Astrocyte of the cerebellum (primary cell): ENCODE measurements around the gene ATG5.
"Not testable (repeated sequence)": the region's sequence is repeated elsewhere in the genome, so short reads cannot be mapped to it uniquely, and the experiment has no call there.

Source experiments
- DNase-seq: peaks from one replicate; pipeline ENCODE4 v3.0.0-alpha.2; 2011; ENCODE audit warnings: low read depth
- H3K4me3 ChIP-seq: 2 replicates; pipeline ENCODE4 v1.5.1; 2011; ENCODE audit warnings: mild to moderate bottlenecking, low read depth, low read length, moderate library complexity
- CTCF ChIP-seq: IDR thresholded peaks from 2 replicates; pipeline ENCODE4 v1.5.1; 2012; ENCODE audit warnings: low read length, low read depth, moderate library complexity, mild to moderate bottlenecking; ENCODE audit errors: missing control alignments
- in situ Hi-C: cut with HindIII; loops from 2 replicates; pipeline ENCODE4 v1.10.0; 2017; ENCODE audit warnings: low sequenced_read_pairs

ATG5 gene

GRCh38 chr6:106281088-106281487 is 44.5 kb downstream of the ATG5 start:
- in situ Hi-C loops, result no loop called here
- DNase-seq, result no peak
- no peak overlapping the region for H3K4me3 ChIP-seq
- no peak for TF ChIP-seq CTCF

DNA sequence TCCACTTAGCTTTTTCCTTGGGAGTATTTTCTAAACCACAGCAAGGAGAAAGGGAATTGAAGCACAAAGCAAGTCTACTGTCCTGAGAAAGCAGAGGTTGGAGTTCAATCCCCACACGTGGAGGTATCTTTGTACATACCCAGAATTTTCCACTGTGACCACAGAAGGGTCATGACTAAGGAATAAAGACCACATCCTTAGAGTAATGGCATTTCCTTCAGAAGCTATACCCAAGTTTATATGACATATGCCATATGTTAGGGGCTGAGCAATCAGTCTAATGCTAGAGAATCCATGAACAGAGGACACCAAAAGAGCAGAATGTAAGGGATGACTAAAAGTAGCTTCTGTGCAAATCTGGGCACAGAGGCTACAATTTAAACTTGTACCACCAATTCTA is 46.4 kb downstream of the ATG5 start:
- H3K4me3 ChIP-seq, result no peak overlapping the region
- no peak for TF ChIP-seq CTCF
- in situ Hi-C loops, result no loop called here
- DNase-seq, result peak; percentile 43

- DNase-seq, result peak; percentile 57
- in situ Hi-C loops, result no loop called here
- TF ChIP-seq CTCF, result no peak
- no peak overlapping the region for H3K4me3 ChIP-seq
These were observed 49.9 kb downstream of the ATG5 start for GRCh38 chr6:106275692-106276091.

- no peak for TF ChIP-seq CTCF
- in situ Hi-C loops, result no loop called here
- DNase-seq, result no peak
- no peak overlapping the region for H3K4me3 ChIP-seq
These were observed 52.5 kb downstream of the ATG5 start for GRCh38 chr6:106273087-106273486.

GRCh38 chr6:106272287-106272686 is 53.3 kb downstream of the ATG5 start:
- in situ Hi-C loops, result no loop called here
- TF ChIP-seq CTCF, result no peak
- no peak for DNase-seq
- H3K4me3 ChIP-seq, result no peak overlapping the region

- DNase-seq, result no peak
- no peak overlapping the region for H3K4me3 ChIP-seq
- in situ Hi-C loops, result no loop called here
- no peak for TF ChIP-seq CTCF
These were observed 55.1 kb downstream of the ATG5 start for GRCh38 chr6:106270414-106270813.

DNA sequence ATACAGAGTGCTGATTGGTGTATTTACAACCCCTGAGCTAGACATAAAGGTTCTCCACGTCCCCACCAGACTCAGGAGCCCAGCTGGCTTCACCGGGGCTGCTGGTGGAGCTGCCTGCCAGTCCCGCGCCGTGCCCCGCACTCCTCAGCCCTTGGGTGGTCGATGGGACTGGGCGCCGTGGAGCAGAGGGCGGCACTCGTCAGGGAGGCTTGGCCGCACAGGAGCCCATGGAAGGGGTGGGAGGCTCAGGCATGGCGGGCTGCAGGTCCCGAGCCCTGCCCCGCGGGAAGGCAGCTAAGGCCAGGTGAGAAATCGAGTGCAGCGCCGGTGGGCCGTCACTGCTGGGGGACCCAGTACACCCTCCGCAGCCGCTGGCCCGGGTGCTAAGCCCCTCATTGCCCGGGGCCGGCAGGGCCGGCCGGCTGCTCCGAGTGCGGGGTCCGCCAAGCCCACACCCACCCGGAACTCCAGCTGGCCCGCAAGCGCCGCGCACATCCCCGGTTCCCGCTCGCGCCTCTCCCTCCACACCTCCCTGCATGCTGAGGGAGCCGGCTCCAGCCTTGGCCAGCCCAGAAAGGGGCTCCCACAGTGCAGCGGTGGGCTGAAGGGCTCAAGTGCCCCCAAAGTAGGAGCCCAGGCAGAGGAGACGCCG is 56.2 kb downstream of the ATG5 start:
- DNase-seq, H3K4me3 ChIP-seq, in situ Hi-C loops: not testable (repeated sequence)

- H3K4me3 ChIP-seq, in situ Hi-C loops, DNase-seq: not testable (repeated sequence)
These were observed 57.1 kb downstream of the ATG5 start for GRCh38 chr6:106268500-106268899.

DNA sequence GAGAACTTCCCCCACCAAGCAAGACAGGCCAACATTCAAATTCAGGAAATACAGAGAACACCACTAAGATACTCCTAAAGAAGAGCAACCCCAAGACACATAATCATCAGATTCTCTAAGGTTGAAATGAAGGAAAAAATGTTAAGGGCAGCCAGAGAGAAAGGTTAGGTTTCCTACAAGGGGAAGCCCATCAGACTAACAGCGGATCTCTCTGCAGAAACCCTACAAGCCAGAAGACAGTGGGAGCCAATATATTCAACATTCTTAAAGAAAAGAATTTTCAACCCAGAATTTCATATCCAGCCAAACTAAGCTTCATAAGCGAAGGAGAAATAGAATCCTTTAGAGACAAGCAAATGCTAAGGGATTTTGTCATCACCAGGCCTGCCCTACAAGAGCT is 61.1 kb downstream of the ATG5 start:
- H3K4me3 ChIP-seq, DNase-seq, in situ Hi-C loops: not testable (repeated sequence)

- DNase-seq, in situ Hi-C loops, H3K4me3 ChIP-seq: not testable (repeated sequence)
These were observed 65.8 kb downstream of the ATG5 start for GRCh38 chr6:106259748-106260147.
